HG02884 (cell line): ENCODE results near the gene NANS.

Source experiments
- ATAC-seq: cut with Tn5 transposase; IDR thresholded peaks from one replicate; pipeline ENCODE4 v1.9.1; 2021; ENCODE audit warnings: mild to moderate bottlenecking, moderate library complexity; ENCODE audit not compliant: unreplicated experiment

The NANS gene

GRCh38 chr9:98038958-98039357, 17.6 kb upstream of the NANS start:
- ATAC-seq: no peak

- no peak for ATAC-seq
These were observed 16.9 kb upstream of the NANS start for GRCh38 chr9:98039607-98040017.

GRCh38 chr9:98040212-98040611, 16.3 kb upstream of the NANS start:
- no peak for ATAC-seq

- ATAC-seq: no peak
These were observed 12.6 kb upstream of the NANS start for GRCh38 chr9:98043915-98044314.

- peak; percentile 90 for ATAC-seq
These were observed 11.0 kb upstream of the NANS start for GRCh38 chr9:98045234-98046179.

GRCh38 chr9:98046180-98046543, 10.4 kb upstream of the NANS start:
- no peak for ATAC-seq

GRCh38 chr9:98047002-98047401, 9.5 kb upstream of the NANS start:
- no peak for ATAC-seq

- ATAC-seq: no peak
These were observed 7.1 kb upstream of the NANS start for GRCh38 chr9:98049288-98050072.

GRCh38 chr9:98050351-98050750, 6.2 kb upstream of the NANS start:
- no peak for ATAC-seq

- no peak for ATAC-seq
These were observed 2.1 kb upstream of the NANS start for GRCh38 chr9:98054376-98054951.

GRCh38 chr9:98057138-98057799, 737 bp downstream of the NANS start:
- no peak for ATAC-seq

- ATAC-seq: no peak
These were observed 5.6 kb downstream of the NANS start for GRCh38 chr9:98062161-98062560.

- no peak for ATAC-seq
These were observed 8.3 kb downstream of the NANS start for GRCh38 chr9:98064623-98065392.

- no peak for ATAC-seq
These were observed 9.7 kb downstream of the NANS start for GRCh38 chr9:98066235-98066634.

- ATAC-seq: no peak
These were observed 10.7 kb downstream of the NANS start for GRCh38 chr9:98067184-98067583.

GRCh38 chr9:98069551-98069950, 13.0 kb downstream of the NANS start:
- no peak for ATAC-seq

GRCh38 chr9:98070704-98071103, 14.2 kb downstream of the NANS start:
- no peak for ATAC-seq

- no peak for ATAC-seq
These were observed 15.2 kb downstream of the NANS start for GRCh38 chr9:98071737-98072136.

- ATAC-seq: no peak
These were observed 17.8 kb downstream of the NANS start for GRCh38 chr9:98074115-98074990.
